ENCODE results near the gene IPO11.
"Not testable (repeated sequence)": the region's sequence is repeated elsewhere in the genome, so short reads cannot be mapped to it uniquely, and the experiment has no call there.

The IPO11 gene

GRCh38 chr5:62520812-62521211, 108.2 kb downstream of the IPO11 start:
- DNase-seq = not testable (repeated sequence)

GRCh38 chr5:62521319-62521718, 108.8 kb downstream of the IPO11 start:
- no peak for DNase-seq

GRCh38 chr5:62522811-62523210, 110.2 kb downstream of the IPO11 start:
- no peak for DNase-seq

GRCh38 chr5:62533597-62533996, 121.0 kb downstream of the IPO11 start:
- no peak for DNase-seq

GRCh38 chr5:62534461-62535236, 122.1 kb downstream of the IPO11 start:
- no peak for DNase-seq

GRCh38 chr5:62536232-62536631, 123.7 kb downstream of the IPO11 start:
- DNase-seq = no peak

- DNase-seq = no peak
Observed at GRCh38 chr5:62536783-62537182, 124.2 kb downstream of the IPO11 start.

- no peak for DNase-seq
Observed at GRCh38 chr5:62538017-62538942, 125.7 kb downstream of the IPO11 start.

- no peak for DNase-seq
Observed at GRCh38 chr5:62542720-62543119, 130.2 kb downstream of the IPO11 start.

- no peak for DNase-seq
Observed at GRCh38 chr5:62547945-62548630, 135.5 kb downstream of the IPO11 start.

GRCh38 chr5:62550103-62550502, 137.5 kb downstream of the IPO11 start:
- no peak for DNase-seq

GRCh38 chr5:62555930-62556329, 143.4 kb downstream of the IPO11 start:
- DNase-seq = no peak

- DNase-seq = no peak
Observed at GRCh38 chr5:62558941-62559340, 146.4 kb downstream of the IPO11 start.

- no peak for DNase-seq
Observed at GRCh38 chr5:62560786-62561185, 148.2 kb downstream of the IPO11 start.

- no peak for DNase-seq
Observed at GRCh38 chr5:62561896-62562295, 149.3 kb downstream of the IPO11 start.

GRCh38 chr5:62562867-62563266, 150.3 kb downstream of the IPO11 start:
- DNase-seq = no peak

- DNase-seq = no peak
Observed at GRCh38 chr5:62564101-62564500, 151.5 kb downstream of the IPO11 start.

- DNase-seq = not testable (repeated sequence)
Observed at GRCh38 chr5:62565740-62566139, 153.2 kb downstream of the IPO11 start.

GRCh38 chr5:62568143-62568542, 155.6 kb downstream of the IPO11 start:
- no peak for DNase-seq

GRCh38 chr5:62568800-62569432, 156.4 kb downstream of the IPO11 start:
- no peak for DNase-seq

- DNase-seq = no peak
Observed at GRCh38 chr5:62569470-62569869, 156.9 kb downstream of the IPO11 start.

GRCh38 chr5:62572918-62573514, 160.5 kb downstream of the IPO11 start:
- no peak for DNase-seq
